K562 (cell line): ENCODE data around the gene CCDC136. TPM values are rescaled to one million over a fixed set of nuclear protein-coding genes. Genes with fewer than 3 reads are reported as not detected.

Experiments
- ATF7 ChIP-seq: fragments of 450-650 bp; IDR thresholded peaks from 2 replicates; pipeline ENCODE4 v1.7.1; 2014; ENCODE audit warnings: mild to moderate bottlenecking, moderate library complexity
- CBX5 ChIP-seq: IDR thresholded peaks from 2 replicates; pipeline ENCODE4 v1.6.1; 2014; ENCODE audit warnings: low read depth, borderline replicate concordance
- CCNT2 ChIP-seq: IDR thresholded peaks from 2 replicates; pipeline ENCODE4 v1.6.1; 2011; ENCODE audit warnings: borderline replicate concordance, low read depth, mild to moderate bottlenecking, moderate library complexity, mixed read lengths, low read length; ENCODE audit not compliant: insufficient read length; ENCODE audit errors: extremely low read depth
- DPF2 ChIP-seq: fragments of 450-650 bp; IDR thresholded peaks from 2 replicates; pipeline ENCODE4 v1.6.1; 2016
- FOXP1 ChIP-seq: sonication (generic); formaldehyde crosslinking; IDR thresholded peaks from 2 replicates; pipeline ENCODE4 v1.8.0; 2022; ENCODE audit warnings: mild to moderate bottlenecking, missing genetic modification reagents
- KDM2B ChIP-seq: fragments of 250-450 bp; sonication (Bioruptor Pico); IDR thresholded peaks from 2 replicates; pipeline ENCODE4 v1.8.0; 2021; ENCODE audit warnings: mild to moderate bottlenecking, moderate library complexity
- KLF1 ChIP-seq: fragments of 450-650 bp; IDR thresholded peaks from 2 replicates; pipeline ENCODE4 v1.6.1; 2016; ENCODE audit warnings: missing genetic modification characterization, missing compliant biosample characterization
- MLLT1 ChIP-seq, 2 experiments: fragments of 450-650 bp; IDR thresholded peaks; 2 replicates each; pipeline ENCODE4 v1.6.1; 2016
- MYNN ChIP-seq, 2 experiments: sonication (generic); formaldehyde crosslinking in 1 of 2; IDR thresholded peaks; 2 replicates each; pipeline versions ENCODE4 v1.5.0 to v1.6.1; 2016 to 2020; ENCODE audit warnings: antibody characterized with exemption in 1 of 2, missing genetic modification reagents in 1 of 2
- NR0B1 ChIP-seq: fragments of 450-650 bp; IDR thresholded peaks from one replicate; pipeline ENCODE4 v1.6.1; 2018; ENCODE audit warnings: mild to moderate bottlenecking, moderate library complexity; ENCODE audit not compliant: partially characterized antibody
- PHB ChIP-seq: fragments of 250-450 bp; sonication (Bioruptor Pico); IDR thresholded peaks from 2 replicates; pipeline ENCODE4 v1.5.0; 2021
- PHB2 ChIP-seq: fragments of 450-650 bp; IDR thresholded peaks from 2 replicates; pipeline ENCODE4 v1.6.1; 2017; ENCODE audit warnings: low read depth
- PTRF ChIP-seq: fragments of 450-650 bp; IDR thresholded peaks from 2 replicates; pipeline ENCODE4 v1.6.1; 2016; ENCODE audit warnings: mild to moderate bottlenecking, missing genetic modification characterization, missing compliant biosample characterization
- SMARCE1 ChIP-seq: fragments of 450-650 bp; IDR thresholded peaks from 2 replicates; pipeline ENCODE4 v1.7.1; 2016; ENCODE audit warnings: mild to moderate bottlenecking
- ZNF766 ChIP-seq: fragments of 200-800 bp; sonication (Bioruptor generic); conservative IDR thresholded peaks from 2 replicates; pipeline ENCODE4 v1.6.1; 2016; ENCODE audit warnings: missing genetic modification characterization, missing compliant biosample characterization
- ZNF830 ChIP-seq: fragments of 250-450 bp; sonication (Bioruptor Pico); IDR thresholded peaks from 2 replicates; pipeline ENCODE4 v1.5.0; 2021; ENCODE audit warnings: mild to moderate bottlenecking
- ZZZ3 ChIP-seq: fragments of 450-650 bp; IDR thresholded peaks from 2 replicates; pipeline ENCODE4 v1.6.1; 2016; ENCODE audit warnings: antibody characterized with exemption, mild to moderate bottlenecking, moderate library complexity
- polyA plus RNA-seq, 8 experiments: library from polyadenylated mRNA; depleted of rRNA in 4 of 8; stranded (reverse) in 5 of 8; unstranded in 3 of 8; fragments of >200 nt; fragmentation: Nextera tagmentation in 2 of 8; fragmentation: Illumina TruSeq in 1 of 8; extraction: Ambion mirVana in 2 of 8; extraction: Trizol in 1 of 8; gene quantifications; 2 replicates each; pipeline versions ENCODE4 v1.2.1 to v1.2.3, GENCODE V29; 2011 to 2014; ENCODE audit warnings: inconsistent platforms in 1 of 8, missing spikeins in 1 of 8
- total RNA-seq, 7 experiments: library from RNA; depleted of rRNA in 6 of 7; stranded (reverse); fragments of >200 nt in 6 of 7; fragmentation: Illumina TruSeq in 2 of 7; extraction: Trizol in 2 of 7; gene quantifications; 2 replicates each; pipeline versions ENCODE4 v1.2.1 to v1.2.3, GENCODE V29; 2011 to 2021; ENCODE audit warnings: low replicate concordance in 1 of 7
- TF ChIP-seq, protein P1 (sequence below): sonication (generic); formaldehyde crosslinking; IDR thresholded peaks from 2 replicates; pipeline ENCODE4 v1.8.1; 2023; ENCODE audit warnings: missing genetic modification reagents, mild to moderate bottlenecking, borderline replicate concordance
- TF ChIP-seq, protein P2 (sequence below): fragments of 450-650 bp; formaldehyde crosslinking; IDR thresholded peaks from 2 replicates; pipeline ENCODE4 v1.4.0; 2020; ENCODE audit warnings: mild to moderate bottlenecking, moderate library complexity
- TF ChIP-seq, protein P3 (sequence below): fragments of 250-450 bp; sonication (Bioruptor Pico); IDR thresholded peaks from 2 replicates; pipeline ENCODE4 v1.8.0; 2021; ENCODE audit warnings: moderate library complexity, mild to moderate bottlenecking, inconsistent platforms

Gene CCDC136
- total and polyA plus RNA-seq, 9 of the 15 experiments (the other 6 are each of a cell fraction or from before 2014, with no cell fraction given) = 2.4 to 40.8 (median 26.5) TPM

DNA sequence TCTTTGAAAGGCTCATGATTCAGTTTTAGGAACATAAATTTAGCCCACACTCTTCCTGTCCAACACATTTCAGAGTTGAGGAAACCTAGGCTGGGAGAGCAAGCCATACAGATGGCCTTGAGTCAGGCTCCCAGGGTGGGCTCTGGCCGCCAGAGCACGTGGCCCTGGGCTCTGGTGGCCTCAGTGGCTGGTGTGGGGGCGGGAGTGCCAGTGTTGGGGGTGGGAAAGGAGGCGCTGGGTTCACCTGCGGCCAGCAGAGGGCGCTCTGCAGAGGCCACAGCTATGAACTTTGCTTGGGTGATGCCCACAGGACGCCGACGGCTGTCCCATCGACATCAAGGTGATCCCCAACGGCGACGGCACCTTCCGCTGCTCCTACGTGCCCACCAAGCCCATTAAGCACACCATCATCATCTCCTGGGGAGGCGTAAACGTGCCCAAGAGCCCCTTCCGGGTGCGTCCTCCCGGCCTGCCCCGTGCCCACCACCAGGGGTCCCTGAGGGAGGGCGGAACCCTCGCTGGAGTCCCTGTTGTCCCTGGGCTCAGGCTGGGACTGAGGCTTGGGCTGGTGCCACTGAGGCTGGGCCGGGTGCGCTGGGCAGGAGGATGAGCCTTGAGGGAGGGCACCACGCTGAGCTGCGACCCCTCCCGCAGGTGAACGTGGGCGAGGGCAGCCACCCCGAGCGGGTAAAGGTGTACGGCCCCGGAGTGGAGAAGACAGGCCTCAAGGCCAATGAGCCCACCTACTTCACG lies 50.3 kb downstream of the CCDC136 start (continued):
- TF ChIP-seq, protein P1, sequence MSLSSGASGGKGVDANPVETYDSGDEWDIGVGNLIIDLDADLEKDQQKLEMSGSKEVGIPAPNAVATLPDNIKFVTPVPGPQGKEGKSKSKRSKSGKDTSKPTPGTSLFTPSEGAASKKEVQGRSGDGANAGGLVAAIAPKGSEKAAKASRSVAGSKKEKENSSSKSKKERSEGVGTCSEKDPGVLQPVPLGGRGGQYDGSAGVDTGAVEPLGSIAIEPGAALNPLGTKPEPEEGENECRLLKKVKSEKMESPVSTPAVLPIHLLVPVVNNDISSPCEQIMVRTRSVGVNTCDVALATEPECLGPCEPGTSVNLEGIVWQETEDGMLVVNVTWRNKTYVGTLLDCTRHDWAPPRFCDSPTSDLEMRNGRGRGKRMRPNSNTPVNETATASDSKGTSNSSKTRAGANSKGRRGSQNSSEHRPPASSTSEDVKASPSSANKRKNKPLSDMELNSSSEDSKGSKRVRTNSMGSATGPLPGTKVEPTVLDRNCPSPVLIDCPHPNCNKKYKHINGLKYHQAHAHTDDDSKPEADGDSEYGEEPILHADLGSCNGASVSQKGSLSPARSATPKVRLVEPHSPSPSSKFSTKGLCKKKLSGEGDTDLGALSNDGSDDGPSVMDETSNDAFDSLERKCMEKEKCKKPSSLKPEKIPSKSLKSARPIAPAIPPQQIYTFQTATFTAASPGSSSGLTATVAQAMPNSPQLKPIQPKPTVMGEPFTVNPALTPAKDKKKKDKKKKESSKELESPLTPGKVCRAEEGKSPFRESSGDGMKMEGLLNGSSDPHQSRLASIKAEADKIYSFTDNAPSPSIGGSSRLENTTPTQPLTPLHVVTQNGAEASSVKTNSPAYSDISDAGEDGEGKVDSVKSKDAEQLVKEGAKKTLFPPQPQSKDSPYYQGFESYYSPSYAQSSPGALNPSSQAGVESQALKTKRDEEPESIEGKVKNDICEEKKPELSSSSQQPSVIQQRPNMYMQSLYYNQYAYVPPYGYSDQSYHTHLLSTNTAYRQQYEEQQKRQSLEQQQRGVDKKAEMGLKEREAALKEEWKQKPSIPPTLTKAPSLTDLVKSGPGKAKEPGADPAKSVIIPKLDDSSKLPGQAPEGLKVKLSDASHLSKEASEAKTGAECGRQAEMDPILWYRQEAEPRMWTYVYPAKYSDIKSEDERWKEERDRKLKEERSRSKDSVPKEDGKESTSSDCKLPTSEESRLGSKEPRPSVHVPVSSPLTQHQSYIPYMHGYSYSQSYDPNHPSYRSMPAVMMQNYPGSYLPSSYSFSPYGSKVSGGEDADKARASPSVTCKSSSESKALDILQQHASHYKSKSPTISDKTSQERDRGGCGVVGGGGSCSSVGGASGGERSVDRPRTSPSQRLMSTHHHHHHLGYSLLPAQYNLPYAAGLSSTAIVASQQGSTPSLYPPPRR (CRISPR knock-in tag) = no peak
- TF ChIP-seq PHB2 (no peak), FOXP1 (CRISPR knock-in tag) (0 out of 2 replicates have a peak, but pooled peaks have one; percentile 18), ZZZ3 (no peak), CCNT2 (peak; percentile 16), MYNN (IDR thresholded peaks at IDR 0.05) (peak; percentile 83; the same call in 1 of the 2 replicates), MYNN (CRISPR knock-in tag; IDR thresholded peaks at IDR 0.05) (no peak), NR0B1 (no peak), CBX5 (no peak), SMARCE1 (no peak), DPF2 (0 out of 2 replicates have a peak, but pooled peaks have one; percentile 8), PTRF (tag) (no peak), MLLT1 (IDR thresholded peaks at IDR 0.05) (0 out of 4 replicates have a peak, but pooled peaks of 1 of the 2 experiments have one; percentile 23), KDM2B (no peak), PHB (CRISPR knock-in tag) (no peak), KLF1 (tag) (no peak), ATF7 (no peak), ZNF766 (CRISPR knock-in tag) (no peak), ZNF830 (CRISPR knock-in tag) (no peak)
- TF ChIP-seq, protein P2, sequence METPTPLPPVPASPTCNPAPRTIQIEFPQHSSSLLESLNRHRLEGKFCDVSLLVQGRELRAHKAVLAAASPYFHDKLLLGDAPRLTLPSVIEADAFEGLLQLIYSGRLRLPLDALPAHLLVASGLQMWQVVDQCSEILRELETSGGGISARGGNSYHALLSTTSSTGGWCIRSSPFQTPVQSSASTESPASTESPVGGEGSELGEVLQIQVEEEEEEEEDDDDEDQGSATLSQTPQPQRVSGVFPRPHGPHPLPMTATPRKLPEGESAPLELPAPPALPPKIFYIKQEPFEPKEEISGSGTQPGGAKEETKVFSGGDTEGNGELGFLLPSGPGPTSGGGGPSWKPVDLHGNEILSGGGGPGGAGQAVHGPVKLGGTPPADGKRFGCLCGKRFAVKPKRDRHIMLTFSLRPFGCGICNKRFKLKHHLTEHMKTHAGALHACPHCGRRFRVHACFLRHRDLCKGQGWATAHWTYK (CRISPR knock-in tag) = peak; percentile 97
- TF ChIP-seq, protein P3, sequence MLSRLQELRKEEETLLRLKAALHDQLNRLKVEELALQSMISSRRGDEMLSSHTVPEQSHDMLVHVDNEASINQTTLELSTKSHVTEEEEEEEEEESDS (CRISPR knock-in tag) = no peak
